GM12873 (cell line): ENCODE data around the gene FGFBP1.

Source experiments
- TF ChIP-seq, protein P1 (sequence below): IDR thresholded peaks from 2 replicates; pipeline ENCODE4 v1.5.1; 2012; ENCODE audit warnings: low read depth, mild to moderate bottlenecking, moderate library complexity, low read length, control low read depth; ENCODE audit not compliant: insufficient read depth; ENCODE audit errors: missing control alignments

The FGFBP1 gene

GRCh38 chr4:15931451-15932210, 6.9 kb downstream of the FGFBP1 start:
- TF ChIP-seq, protein P1, sequence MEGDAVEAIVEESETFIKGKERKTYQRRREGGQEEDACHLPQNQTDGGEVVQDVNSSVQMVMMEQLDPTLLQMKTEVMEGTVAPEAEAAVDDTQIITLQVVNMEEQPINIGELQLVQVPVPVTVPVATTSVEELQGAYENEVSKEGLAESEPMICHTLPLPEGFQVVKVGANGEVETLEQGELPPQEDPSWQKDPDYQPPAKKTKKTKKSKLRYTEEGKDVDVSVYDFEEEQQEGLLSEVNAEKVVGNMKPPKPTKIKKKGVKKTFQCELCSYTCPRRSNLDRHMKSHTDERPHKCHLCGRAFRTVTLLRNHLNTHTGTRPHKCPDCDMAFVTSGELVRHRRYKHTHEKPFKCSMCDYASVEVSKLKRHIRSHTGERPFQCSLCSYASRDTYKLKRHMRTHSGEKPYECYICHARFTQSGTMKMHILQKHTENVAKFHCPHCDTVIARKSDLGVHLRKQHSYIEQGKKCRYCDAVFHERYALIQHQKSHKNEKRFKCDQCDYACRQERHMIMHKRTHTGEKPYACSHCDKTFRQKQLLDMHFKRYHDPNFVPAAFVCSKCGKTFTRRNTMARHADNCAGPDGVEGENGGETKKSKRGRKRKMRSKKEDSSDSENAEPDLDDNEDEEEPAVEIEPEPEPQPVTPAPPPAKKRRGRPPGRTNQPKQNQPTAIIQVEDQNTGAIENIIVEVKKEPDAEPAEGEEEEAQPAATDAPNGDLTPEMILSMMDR = no peak

- TF ChIP-seq, protein P1 = no peak
These were observed 8.2 kb downstream of the FGFBP1 start for GRCh38 chr4:15930314-15930713.

DNA sequence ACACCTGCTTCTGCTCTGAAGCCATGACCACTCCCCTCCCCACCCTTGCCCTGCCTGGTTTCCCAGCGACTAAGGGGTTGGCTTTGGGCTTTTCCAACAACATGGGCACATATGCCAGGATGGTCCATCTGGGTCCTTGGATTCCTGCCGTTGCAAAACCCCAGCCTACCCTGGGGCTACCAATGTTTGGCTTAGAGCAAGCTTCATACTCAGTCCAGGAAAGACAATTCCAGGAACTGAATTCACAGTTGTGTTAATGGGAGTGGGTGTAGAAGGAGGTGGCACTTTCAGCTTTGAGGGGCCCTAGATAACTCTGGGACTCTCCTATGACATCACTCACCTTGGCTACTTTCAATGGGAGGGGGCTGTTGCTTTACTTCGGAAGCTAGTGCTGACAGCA, 9.0 kb downstream of the FGFBP1 start:
- TF ChIP-seq, protein P1 = no peak

GRCh38 chr4:15928883-15929282, 9.7 kb downstream of the FGFBP1 start:
- TF ChIP-seq, protein P1 = no peak

DNA sequence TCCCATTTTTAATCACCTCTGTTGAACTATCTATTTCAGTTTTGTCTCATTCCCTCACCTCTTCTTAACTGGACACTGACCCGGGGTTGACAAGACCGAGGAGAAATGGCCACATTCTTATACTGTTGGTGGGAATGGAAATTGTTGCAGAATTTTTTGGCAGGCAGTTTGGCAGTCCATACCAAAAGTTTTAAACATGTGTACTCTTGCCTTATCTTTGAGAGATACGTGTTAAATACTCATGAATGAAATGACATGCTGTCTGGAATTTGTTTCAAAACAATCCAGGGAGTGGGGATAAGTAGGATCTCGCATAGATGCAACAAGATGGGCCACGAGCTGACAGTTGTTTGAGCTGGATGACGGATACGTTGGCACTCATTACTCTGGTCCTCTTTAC, 12.1 kb downstream of the FGFBP1 start:
- TF ChIP-seq, protein P1 = no peak

- TF ChIP-seq, protein P1 = no peak
These were observed 12.7 kb downstream of the FGFBP1 start for GRCh38 chr4:15925830-15926229.

GRCh38 chr4:15921592-15921932, 17.0 kb downstream of the FGFBP1 start:
- TF ChIP-seq, protein P1 = no peak
